ENCODE results near the gene FAM13A.

FAM13A gene

GRCh38 chr4:89055157-89056080 lies 1.6 kb downstream of the FAM13A start:
- peak; percentile 92 for ATAC-seq
- Mint-ChIP-seq H3K27ac (no peak overlapping the region), H3K9me3 (peaks cover under 1% of the 10 kb centered on the region), H3K4me1 (no peaks in the 10 kb centered on the region), H3K36me3 (no peaks in the 10 kb centered on the region), H3K4me3 (no peak overlapping the region)
- no peak for DNase-seq (ENCODE audit: low spot score in 2 of 2)

GRCh38 chr4:89054627-89055026 lies 2.4 kb downstream of the FAM13A start:
- no peak overlapping the region for H3K27ac Mint-ChIP-seq
- DNase-seq (ENCODE audit: low spot score in 2 of 2): no peak

GRCh38 chr4:89049853-89050252 lies 7.1 kb downstream of the FAM13A start:
- DNase-seq (ENCODE audit: low spot score in 2 of 2) (no peak), ATAC-seq (no peak)
- Mint-ChIP-seq H3K27ac (no peak overlapping the region), H3K4me1 (no peaks in the 10 kb centered on the region), H3K36me3 (no peaks in the 10 kb centered on the region), H3K9me3 (no peaks in the 10 kb centered on the region), H3K4me3 (no peak overlapping the region)

More at GRCh38 chr4:89054627-89055026, 2.4 kb downstream of the FAM13A start:
- no peaks in the 10 kb centered on the region for H3K36me3 Mint-ChIP-seq
- no peaks in the 10 kb centered on the region for H3K9me3 Mint-ChIP-seq
- ATAC-seq: no peak
- no peaks in the 10 kb centered on the region for H3K4me1 Mint-ChIP-seq
- no peak overlapping the region for H3K4me3 Mint-ChIP-seq

GRCh38 chr4:89048906-89049601 lies 7.9 kb downstream of the FAM13A start:
- no peak for ATAC-seq
- Mint-ChIP-seq H3K27ac (no peak overlapping the region), H3K36me3 (no peaks in the 10 kb centered on the region), H3K4me1 (no peaks in the 10 kb centered on the region), H3K4me3 (no peak overlapping the region), H3K9me3 (no peaks in the 10 kb centered on the region)
- no peak for DNase-seq (ENCODE audit: low spot score in 2 of 2)

- DNase-seq (ENCODE audit: low spot score in 2 of 2) (no peak), ATAC-seq (no peak)
- Mint-ChIP-seq H3K4me1 (no peaks in the 10 kb centered on the region), H3K4me3 (no peak overlapping the region), H3K36me3 (no peaks in the 10 kb centered on the region), H3K27ac (no peak overlapping the region), H3K9me3 (no peaks in the 10 kb centered on the region)
These were observed 12.7 kb downstream of the FAM13A start for GRCh38 chr4:89044147-89044900.

GRCh38 chr4:89042055-89042454 lies 14.9 kb downstream of the FAM13A start:
- no peak overlapping the region for H3K27ac Mint-ChIP-seq
- DNase-seq (ENCODE audit: low spot score in 2 of 2) (no peak), ATAC-seq (no peak)
- H3K36me3 Mint-ChIP-seq: no peaks in the 10 kb centered on the region
- no peaks in the 10 kb centered on the region for H3K9me3 Mint-ChIP-seq
- no peaks in the 10 kb centered on the region for H3K4me1 Mint-ChIP-seq
- no peak overlapping the region for H3K4me3 Mint-ChIP-seq

GRCh38 chr4:89039730-89040338 lies 17.2 kb downstream of the FAM13A start:
- no peak for ATAC-seq
- Mint-ChIP-seq H3K9me3 (peaks cover 5% of the 10 kb centered on the region), H3K4me1 (no peaks in the 10 kb centered on the region), H3K4me3 (no peak overlapping the region), H3K36me3 (no peaks in the 10 kb centered on the region), H3K27ac (no peak overlapping the region)
- no peak for DNase-seq (ENCODE audit: low spot score in 2 of 2)

- ATAC-seq (no peak), DNase-seq (ENCODE audit: low spot score in 2 of 2) (no peak)
- H3K36me3 Mint-ChIP-seq: no peaks in the 10 kb centered on the region
- H3K4me1 Mint-ChIP-seq: no peaks in the 10 kb centered on the region
- H3K27ac Mint-ChIP-seq: no peak overlapping the region
- peaks cover 5% of the 10 kb centered on the region for H3K9me3 Mint-ChIP-seq
- no peak overlapping the region for H3K4me3 Mint-ChIP-seq
These were observed 20.4 kb downstream of the FAM13A start for GRCh38 chr4:89036535-89036934.

GRCh38 chr4:89031272-89031671 lies 25.7 kb downstream of the FAM13A start:
- Mint-ChIP-seq H3K27ac (no peak overlapping the region), H3K36me3 (no peaks in the 10 kb centered on the region), H3K9me3 (peaks cover 5% of the 10 kb centered on the region), H3K4me1 (no peaks in the 10 kb centered on the region), H3K4me3 (no peak overlapping the region)
- ATAC-seq (no peak), DNase-seq (ENCODE audit: low spot score in 2 of 2) (no peak)

GRCh38 chr4:89029591-89029990 lies 27.4 kb downstream of the FAM13A start:
- Mint-ChIP-seq H3K27ac (no peak overlapping the region), H3K9me3 (no peaks in the 10 kb centered on the region), H3K4me1 (no peaks in the 10 kb centered on the region), H3K36me3 (no peaks in the 10 kb centered on the region), H3K4me3 (no peak overlapping the region)
- ATAC-seq: peak; percentile 57
- no peak for DNase-seq (ENCODE audit: low spot score in 2 of 2)

- ATAC-seq: no peak
- Mint-ChIP-seq H3K9me3 (no peaks in the 10 kb centered on the region), H3K4me3 (no peak overlapping the region)
These were observed 30.4 kb downstream of the FAM13A start for GRCh38 chr4:89026542-89026941.

GRCh38 chr4:89024051-89024675 lies 32.8 kb downstream of the FAM13A start:
- DNase-seq (ENCODE audit: low spot score in 2 of 2) (peak in 1 of 2 donors; percentile 15), ATAC-seq (peak; percentile 89)
- H3K4me3 Mint-ChIP-seq: no peak overlapping the region
- H3K27ac Mint-ChIP-seq: no peak overlapping the region
- no peaks in the 10 kb centered on the region for H3K9me3 Mint-ChIP-seq
- no peaks in the 10 kb centered on the region for H3K36me3 Mint-ChIP-seq
- no peaks in the 10 kb centered on the region for H3K4me1 Mint-ChIP-seq

More at GRCh38 chr4:89026542-89026941, 30.4 kb downstream of the FAM13A start:
- DNase-seq (ENCODE audit: low spot score in 2 of 2): no peak
- Mint-ChIP-seq H3K4me1 (no peaks in the 10 kb centered on the region), H3K27ac (no peak overlapping the region), H3K36me3 (no peaks in the 10 kb centered on the region)

- no peaks in the 10 kb centered on the region for H3K9me3 Mint-ChIP-seq
- H3K4me1 Mint-ChIP-seq: no peaks in the 10 kb centered on the region
- no peaks in the 10 kb centered on the region for H3K36me3 Mint-ChIP-seq
- no peak for ATAC-seq
- DNase-seq (ENCODE audit: low spot score in 2 of 2): no peak
- H3K27ac Mint-ChIP-seq: peak overlapping the region; percentile 27
- no peak overlapping the region for H3K4me3 Mint-ChIP-seq
These were observed 33.8 kb downstream of the FAM13A start for GRCh38 chr4:89023140-89023539.

- DNase-seq (ENCODE audit: low spot score in 2 of 2) (no peak), ATAC-seq (no peak)
- H3K36me3 Mint-ChIP-seq: no peaks in the 10 kb centered on the region
- no peak overlapping the region for H3K4me3 Mint-ChIP-seq
- no peaks in the 10 kb centered on the region for H3K4me1 Mint-ChIP-seq
- no peaks in the 10 kb centered on the region for H3K9me3 Mint-ChIP-seq
- H3K27ac Mint-ChIP-seq: peak overlapping the region; percentile 21
These were observed 34.4 kb downstream of the FAM13A start for GRCh38 chr4:89022426-89023128.
